ENCODE results near the gene COA7.

GRCh38 chr1:52653207-52653849 lies 44.8 kb downstream of the COA7 start:
- TF ChIP-seq, protein P1, sequence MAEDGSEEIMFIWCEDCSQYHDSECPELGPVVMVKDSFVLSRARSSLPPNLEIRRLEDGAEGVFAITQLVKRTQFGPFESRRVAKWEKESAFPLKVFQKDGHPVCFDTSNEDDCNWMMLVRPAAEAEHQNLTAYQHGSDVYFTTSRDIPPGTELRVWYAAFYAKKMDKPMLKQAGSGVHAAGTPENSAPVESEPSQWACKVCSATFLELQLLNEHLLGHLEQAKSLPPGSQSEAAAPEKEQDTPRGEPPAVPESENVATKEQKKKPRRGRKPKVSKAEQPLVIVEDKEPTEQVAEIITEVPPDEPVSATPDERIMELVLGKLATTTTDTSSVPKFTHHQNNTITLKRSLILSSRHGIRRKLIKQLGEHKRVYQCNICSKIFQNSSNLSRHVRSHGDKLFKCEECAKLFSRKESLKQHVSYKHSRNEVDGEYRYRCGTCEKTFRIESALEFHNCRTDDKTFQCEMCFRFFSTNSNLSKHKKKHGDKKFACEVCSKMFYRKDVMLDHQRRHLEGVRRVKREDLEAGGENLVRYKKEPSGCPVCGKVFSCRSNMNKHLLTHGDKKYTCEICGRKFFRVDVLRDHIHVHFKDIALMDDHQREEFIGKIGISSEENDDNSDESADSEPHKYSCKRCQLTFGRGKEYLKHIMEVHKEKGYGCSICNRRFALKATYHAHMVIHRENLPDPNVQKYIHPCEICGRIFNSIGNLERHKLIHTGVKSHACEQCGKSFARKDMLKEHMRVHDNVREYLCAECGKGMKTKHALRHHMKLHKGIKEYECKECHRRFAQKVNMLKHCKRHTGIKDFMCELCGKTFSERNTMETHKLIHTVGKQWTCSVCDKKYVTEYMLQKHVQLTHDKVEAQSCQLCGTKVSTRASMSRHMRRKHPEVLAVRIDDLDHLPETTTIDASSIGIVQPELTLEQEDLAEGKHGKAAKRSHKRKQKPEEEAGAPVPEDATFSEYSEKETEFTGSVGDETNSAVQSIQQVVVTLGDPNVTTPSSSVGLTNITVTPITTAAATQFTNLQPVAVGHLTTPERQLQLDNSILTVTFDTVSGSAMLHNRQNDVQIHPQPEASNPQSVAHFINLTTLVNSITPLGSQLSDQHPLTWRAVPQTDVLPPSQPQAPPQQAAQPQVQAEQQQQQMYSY (CRISPR knock-in tag; IDR thresholded peaks at IDR 0.05): no peak
- TF ChIP-seq, protein P2, sequence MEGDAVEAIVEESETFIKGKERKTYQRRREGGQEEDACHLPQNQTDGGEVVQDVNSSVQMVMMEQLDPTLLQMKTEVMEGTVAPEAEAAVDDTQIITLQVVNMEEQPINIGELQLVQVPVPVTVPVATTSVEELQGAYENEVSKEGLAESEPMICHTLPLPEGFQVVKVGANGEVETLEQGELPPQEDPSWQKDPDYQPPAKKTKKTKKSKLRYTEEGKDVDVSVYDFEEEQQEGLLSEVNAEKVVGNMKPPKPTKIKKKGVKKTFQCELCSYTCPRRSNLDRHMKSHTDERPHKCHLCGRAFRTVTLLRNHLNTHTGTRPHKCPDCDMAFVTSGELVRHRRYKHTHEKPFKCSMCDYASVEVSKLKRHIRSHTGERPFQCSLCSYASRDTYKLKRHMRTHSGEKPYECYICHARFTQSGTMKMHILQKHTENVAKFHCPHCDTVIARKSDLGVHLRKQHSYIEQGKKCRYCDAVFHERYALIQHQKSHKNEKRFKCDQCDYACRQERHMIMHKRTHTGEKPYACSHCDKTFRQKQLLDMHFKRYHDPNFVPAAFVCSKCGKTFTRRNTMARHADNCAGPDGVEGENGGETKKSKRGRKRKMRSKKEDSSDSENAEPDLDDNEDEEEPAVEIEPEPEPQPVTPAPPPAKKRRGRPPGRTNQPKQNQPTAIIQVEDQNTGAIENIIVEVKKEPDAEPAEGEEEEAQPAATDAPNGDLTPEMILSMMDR (IDR thresholded peaks at IDR 0.05): no peak
- TF ChIP-seq ATF3 (CRISPR knock-in tag; conservative IDR thresholded peaks at IDR 0.05) (no peak), SP1 (CRISPR knock-in tag; conservative IDR thresholded peaks at IDR 0.05) (no peak), E2F1 (CRISPR knock-in tag; IDR thresholded peaks at IDR 0.05) (no peak), RELA (CRISPR knock-in tag; IDR thresholded peaks at IDR 0.05; ENCODE audit: borderline replicate concordance) (no peak), TCF7 (CRISPR knock-in tag; IDR thresholded peaks at IDR 0.05; ENCODE audit: low read depth) (no peak), ZBTB21 (CRISPR knock-in tag; IDR thresholded peaks at IDR 0.05; ENCODE audit: borderline replicate concordance) (no peak), ATF2 (CRISPR knock-in tag; IDR thresholded peaks at IDR 0.05; ENCODE audit: borderline replicate concordance, low read depth) (no peak), USF2 (CRISPR knock-in tag; IDR thresholded peaks at IDR 0.05) (no peak), FOXK1 (CRISPR knock-in tag; IDR thresholded peaks at IDR 0.05) (no peak), ZNF423 (CRISPR knock-in tag; IDR thresholded peaks at IDR 0.05) (no peak)
- TF ChIP-seq, protein P3, sequence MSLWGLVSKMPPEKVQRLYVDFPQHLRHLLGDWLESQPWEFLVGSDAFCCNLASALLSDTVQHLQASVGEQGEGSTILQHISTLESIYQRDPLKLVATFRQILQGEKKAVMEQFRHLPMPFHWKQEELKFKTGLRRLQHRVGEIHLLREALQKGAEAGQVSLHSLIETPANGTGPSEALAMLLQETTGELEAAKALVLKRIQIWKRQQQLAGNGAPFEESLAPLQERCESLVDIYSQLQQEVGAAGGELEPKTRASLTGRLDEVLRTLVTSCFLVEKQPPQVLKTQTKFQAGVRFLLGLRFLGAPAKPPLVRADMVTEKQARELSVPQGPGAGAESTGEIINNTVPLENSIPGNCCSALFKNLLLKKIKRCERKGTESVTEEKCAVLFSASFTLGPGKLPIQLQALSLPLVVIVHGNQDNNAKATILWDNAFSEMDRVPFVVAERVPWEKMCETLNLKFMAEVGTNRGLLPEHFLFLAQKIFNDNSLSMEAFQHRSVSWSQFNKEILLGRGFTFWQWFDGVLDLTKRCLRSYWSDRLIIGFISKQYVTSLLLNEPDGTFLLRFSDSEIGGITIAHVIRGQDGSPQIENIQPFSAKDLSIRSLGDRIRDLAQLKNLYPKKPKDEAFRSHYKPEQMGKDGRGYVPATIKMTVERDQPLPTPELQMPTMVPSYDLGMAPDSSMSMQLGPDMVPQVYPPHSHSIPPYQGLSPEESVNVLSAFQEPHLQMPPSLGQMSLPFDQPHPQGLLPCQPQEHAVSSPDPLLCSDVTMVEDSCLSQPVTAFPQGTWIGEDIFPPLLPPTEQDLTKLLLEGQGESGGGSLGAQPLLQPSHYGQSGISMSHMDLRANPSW (CRISPR knock-in tag; conservative IDR thresholded peaks at IDR 0.05; ENCODE audit: low read depth): no peak
- TF ChIP-seq, protein P4, sequence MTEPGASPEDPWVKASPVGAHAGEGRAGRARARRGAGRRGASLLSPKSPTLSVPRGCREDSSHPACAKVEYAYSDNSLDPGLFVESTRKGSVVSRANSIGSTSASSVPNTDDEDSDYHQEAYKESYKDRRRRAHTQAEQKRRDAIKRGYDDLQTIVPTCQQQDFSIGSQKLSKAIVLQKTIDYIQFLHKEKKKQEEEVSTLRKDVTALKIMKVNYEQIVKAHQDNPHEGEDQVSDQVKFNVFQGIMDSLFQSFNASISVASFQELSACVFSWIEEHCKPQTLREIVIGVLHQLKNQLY (CRISPR knock-in tag; IDR thresholded peaks at IDR 0.05): no peak
